Pancreas (tissue), 10 donors: Measurements from ENCODE around the gene MRGPRX2. TPM values are rescaled to one million over a fixed set of nuclear protein-coding genes. Genes with fewer than 3 reads are reported as not detected.

Experiments used
- ATAC-seq, 4 donors: fragments of 200-7000 bp; cut with Tn5 transposase; one replicate each; pipeline versions ENCODE4 v1.8.0 to v1.9.1; 2020; ENCODE audit warnings: mild to moderate bottlenecking in 4 of 4, moderate library complexity in 4 of 4
- DNase-seq, 6 donors: peaks; one replicate each; pipeline ENCODE4 v3.0.0-alpha.2; 2020
- FAIRE-seq: peaks from 2 replicates; lab custom pipeline; 2012; peaks lifted over from hg19 to GRCh38; lab: Jason Lieb, UNC
- H3K27ac ChIP-seq, 4 donors: fragments of 200-600 bp; sonication (generic); 1 replicate in 3 of 4; 2 replicates in 1 of 4; pipeline versions ENCODE4 v1.5.0 to v1.8.0; 2020
- H3K27me3 ChIP-seq, 4 donors: fragments of 200-600 bp; one replicate each; pipeline ENCODE4 v1.8.0; 2021
- H3K36me3 ChIP-seq, 3 donors: fragments of 200-600 bp; sonication (generic) in 1 of 3; one replicate each; pipeline versions ENCODE4 v1.5.0 to v1.8.0; 2020 to 2021
- H3K4me1 ChIP-seq, 3 donors: fragments of 200-600 bp; one replicate each; pipeline ENCODE4 v1.8.0; 2021
- H3K4me3 ChIP-seq, 4 donors: fragments of 200-600 bp; sonication (generic) in 2 of 4; one replicate each; pipeline versions ENCODE4 v1.5.0 to v1.8.0; 2020 to 2021
- H3K9me3 ChIP-seq, 4 donors: fragments of 200-600 bp; one replicate each; pipeline ENCODE4 v1.8.0; 2021
- WGBS, 2 donors: extraction: QIAGEN DNeasy Blood & Tissue Kit; methylation state at CpG; one replicate each; pipeline ENCODE4 v1.1.7; 2013; 5-methylcytosine and 5-hydroxymethylcytosine counted together
- intact Hi-C, 3 donors: fragments of 100-400 bp; cut with DNase I; formaldehyde crosslinking; loops; one replicate each; pipeline versions ENCODE4 v1.11.1 to v1.14.2; 2022
- polyA plus RNA-seq, 2 donors: library from polyadenylated mRNA; stranded (reverse); fragments of 200-250 nt; gene quantifications; one replicate each; pipeline ENCODE4 v1.2.3, GENCODE V29; 2013
- total RNA-seq, 6 donors: library from RNA; stranded (reverse); fragmentation: NEBNext Ultra II Directional in 4 of 6; extraction: Animal tissue kit (Norgen Biotek cat#: 25700) in 4 of 6; gene quantifications; one replicate each; pipeline versions ENCODE4 v1.2.1 to v1.2.4, GENCODE V29; 2021 to 2023
- TF ChIP-seq, protein P1 (sequence below), 4 donors: fragments of 200-600 bp; sonication (generic) in 3 of 4; IDR thresholded peaks; one replicate each; pipeline versions ENCODE4 v1.5.0 to v1.8.0; 2021; ENCODE audit warnings: antibody characterized with exemption in 4 of 4
- donor health status: healthy with polysubstance abuse.
- donor health status: DM: no; HTN: no; CAD: no; lungs with moderate emphysema.
- donor health status: DM: no; HTN: no; CAD: no.
- donor health status: control.
- donor health status: control.
- donor health status: Bipolar disorder and iron deficiency.
- donor health status: DM: yes; HTN: yes; CAD: no.
- donor health status: DM: no; HTN: no; CAD: no.
- donor health status: DM: no; HTN: no; CAD: no.
- donor health status: DM: yes; HTN: yes; CAD: no.

Gene MRGPRX2
- total and polyA plus RNA-seq, 8 donors, result 0.05 to 0.09 TPM; not detected in 6

DNA sequence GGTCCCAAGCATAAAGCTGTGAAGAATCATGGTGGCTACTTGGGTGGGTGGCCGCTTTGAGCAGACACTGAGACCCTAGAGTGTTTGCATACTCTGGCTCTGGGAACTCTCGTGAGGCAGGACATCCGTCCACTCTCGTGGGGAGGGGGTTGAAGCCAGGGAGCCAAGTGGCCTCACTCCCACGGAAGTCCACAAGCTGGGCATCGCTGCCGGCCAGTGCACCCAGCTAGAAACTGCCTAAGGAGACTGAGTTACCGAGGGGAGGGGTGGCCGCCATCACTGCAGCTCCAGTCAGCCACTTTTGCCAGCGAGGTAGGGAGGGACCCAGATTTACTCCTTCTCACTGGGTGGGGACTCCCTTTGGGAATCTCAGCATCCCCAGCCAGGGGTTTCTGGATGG is 20.5 kb downstream of the MRGPRX2 start:
- Histone ChIP-seq H3K9me3 (no peaks in the 10 kb centered on the region), H3K36me3 (no peaks in the 10 kb centered on the region), H3K27me3 (no peaks in the 10 kb centered on the region), H3K4me3 (no peak overlapping the region), H3K27ac (no peak overlapping the region), H3K4me1 (no peaks in the 10 kb centered on the region)
- DNase-seq (peak in 1 of 6 donors; percentile 35), FAIRE-seq (no peak), ATAC-seq (no peak)
- WGBS, 2 donors, result 72 to 76% methylated on average over 10 of the region's 10 CpGs
- intact Hi-C loops, result no loop called here
- TF ChIP-seq, protein P1, sequence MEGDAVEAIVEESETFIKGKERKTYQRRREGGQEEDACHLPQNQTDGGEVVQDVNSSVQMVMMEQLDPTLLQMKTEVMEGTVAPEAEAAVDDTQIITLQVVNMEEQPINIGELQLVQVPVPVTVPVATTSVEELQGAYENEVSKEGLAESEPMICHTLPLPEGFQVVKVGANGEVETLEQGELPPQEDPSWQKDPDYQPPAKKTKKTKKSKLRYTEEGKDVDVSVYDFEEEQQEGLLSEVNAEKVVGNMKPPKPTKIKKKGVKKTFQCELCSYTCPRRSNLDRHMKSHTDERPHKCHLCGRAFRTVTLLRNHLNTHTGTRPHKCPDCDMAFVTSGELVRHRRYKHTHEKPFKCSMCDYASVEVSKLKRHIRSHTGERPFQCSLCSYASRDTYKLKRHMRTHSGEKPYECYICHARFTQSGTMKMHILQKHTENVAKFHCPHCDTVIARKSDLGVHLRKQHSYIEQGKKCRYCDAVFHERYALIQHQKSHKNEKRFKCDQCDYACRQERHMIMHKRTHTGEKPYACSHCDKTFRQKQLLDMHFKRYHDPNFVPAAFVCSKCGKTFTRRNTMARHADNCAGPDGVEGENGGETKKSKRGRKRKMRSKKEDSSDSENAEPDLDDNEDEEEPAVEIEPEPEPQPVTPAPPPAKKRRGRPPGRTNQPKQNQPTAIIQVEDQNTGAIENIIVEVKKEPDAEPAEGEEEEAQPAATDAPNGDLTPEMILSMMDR (IDR thresholded peaks at IDR 0.05), result no peak

DNA sequence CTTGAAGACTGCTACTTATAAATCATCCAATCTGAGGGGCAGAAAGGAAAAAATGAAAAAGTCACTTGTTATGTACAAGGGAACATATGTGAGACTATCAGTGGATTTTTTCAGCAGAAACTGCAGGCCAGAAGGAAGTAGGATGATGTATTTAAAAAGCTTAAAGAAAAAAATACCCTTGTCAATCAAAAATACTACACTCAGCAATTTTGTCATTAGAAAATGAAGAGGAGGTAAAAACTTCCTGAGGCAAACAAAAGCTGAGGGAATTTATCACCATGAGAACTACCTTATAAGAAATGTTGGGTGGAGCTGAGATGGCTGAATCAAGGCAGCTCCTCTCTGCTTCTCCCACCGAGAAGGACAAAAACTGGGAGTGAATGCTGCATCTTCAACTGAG is 21.1 kb downstream of the MRGPRX2 start:
- TF ChIP-seq, protein P1 (IDR thresholded peaks at IDR 0.05), result no peak
- no peak for FAIRE-seq
- ATAC-seq, result no peak
- Histone ChIP-seq H3K4me3 (no peak overlapping the region), H3K9me3 (no peaks in the 10 kb centered on the region), H3K27ac (no peak overlapping the region), H3K36me3 (no peaks in the 10 kb centered on the region), H3K4me1 (no peaks in the 10 kb centered on the region), H3K27me3 (no peaks in the 10 kb centered on the region)
- intact Hi-C loops, result no loop called here
- 67 to 71% methylated on average over 1 of the region's 1 CpG for WGBS, 2 donors
- no peak for DNase-seq

DNA sequence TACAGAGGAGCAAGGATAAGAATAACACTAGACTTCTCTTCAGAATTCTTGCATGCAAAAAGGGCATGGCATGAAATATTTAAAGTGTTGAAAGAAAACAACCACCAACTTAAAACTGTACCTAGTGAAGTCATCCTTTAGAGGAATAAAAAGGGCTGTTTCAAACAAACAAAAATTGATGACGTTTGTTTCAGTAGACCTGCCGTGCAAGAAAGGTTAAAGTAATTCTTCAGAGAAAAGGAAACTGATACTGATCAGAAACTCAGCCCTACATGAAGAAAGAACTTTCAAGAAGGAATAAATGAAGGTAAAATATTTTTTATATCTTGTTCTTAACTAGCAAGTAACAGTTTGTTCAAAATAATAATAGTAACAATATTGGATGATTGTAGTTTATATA is 27.5 kb downstream of the MRGPRX2 start:
- FAIRE-seq, result no peak
- TF ChIP-seq, protein P1 (IDR thresholded peaks at IDR 0.05), result no peak
- no peaks in the 10 kb centered on the region for H3K27me3 ChIP-seq
- no peak for ATAC-seq
- H3K4me1 ChIP-seq, result no peaks in the 10 kb centered on the region
- intact Hi-C loops, result no loop called here
- H3K9me3 ChIP-seq, result no peaks in the 10 kb centered on the region
- no peak overlapping the region for H3K27ac ChIP-seq
- no peaks in the 10 kb centered on the region for H3K36me3 ChIP-seq
- no peak overlapping the region for H3K4me3 ChIP-seq
- no peak for DNase-seq
- WGBS, 2 donors, result 42 to 49% methylated on average over 2 of the region's 2 CpGs

DNA sequence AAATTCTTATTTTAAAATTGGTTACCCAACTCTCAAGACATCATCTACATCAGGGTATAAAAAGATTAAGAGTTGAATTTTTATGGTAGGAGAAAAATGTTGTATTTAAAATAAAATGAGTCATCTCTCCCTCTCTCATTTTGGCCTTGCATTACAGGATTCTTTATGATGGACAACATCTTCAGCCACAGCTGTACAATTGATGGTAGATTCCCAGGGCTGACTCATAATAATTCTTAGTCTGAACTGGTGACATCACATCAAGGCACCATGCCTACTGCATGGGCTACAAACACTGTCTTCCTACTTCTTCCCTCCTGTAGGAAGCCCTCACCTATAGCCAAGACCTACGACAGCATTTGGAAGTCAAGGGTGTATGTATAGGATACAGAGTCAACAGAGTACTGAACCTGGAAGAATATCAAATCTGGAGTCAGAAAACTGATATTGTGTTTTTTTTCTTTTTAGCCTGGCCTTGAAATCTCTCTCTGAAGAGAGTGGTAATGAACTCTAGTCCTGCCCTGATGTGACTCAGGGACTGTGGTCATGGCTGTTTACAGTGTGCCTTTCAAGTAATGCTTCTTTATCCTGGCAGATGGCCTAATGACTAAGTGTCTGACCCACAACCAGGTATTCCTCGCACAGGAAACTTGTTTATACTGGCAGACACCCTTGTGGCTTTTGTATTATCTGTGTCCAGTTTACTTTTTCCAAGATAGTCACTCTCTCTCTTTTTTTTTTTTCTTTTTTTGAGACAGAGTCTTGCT is 32.5 kb downstream of the MRGPRX2 start:
- intact Hi-C loops, result no loop called here
- no peaks in the 10 kb centered on the region for H3K27me3 ChIP-seq
- H3K9me3 ChIP-seq, result no peaks in the 10 kb centered on the region
- DNase-seq (peak in 3 of 6 donors; percentile 55 to 70 (median 63)), ATAC-seq (peak; percentile 84 to 97 (median 95)), FAIRE-seq (no peak)
- H3K27ac ChIP-seq, result peak overlapping the region in 2 of 4 donors; percentile 39 to 71
- no peak overlapping the region for H3K4me3 ChIP-seq
- 28 to 40% methylated on average over 2 of the region's 2 CpGs for WGBS, 2 donors
- no peaks in the 10 kb centered on the region for H3K36me3 ChIP-seq
- H3K4me1 ChIP-seq, result no peaks in the 10 kb centered on the region
- TF ChIP-seq, protein P1 (IDR thresholded peaks at IDR 0.05), result no peak

DNA sequence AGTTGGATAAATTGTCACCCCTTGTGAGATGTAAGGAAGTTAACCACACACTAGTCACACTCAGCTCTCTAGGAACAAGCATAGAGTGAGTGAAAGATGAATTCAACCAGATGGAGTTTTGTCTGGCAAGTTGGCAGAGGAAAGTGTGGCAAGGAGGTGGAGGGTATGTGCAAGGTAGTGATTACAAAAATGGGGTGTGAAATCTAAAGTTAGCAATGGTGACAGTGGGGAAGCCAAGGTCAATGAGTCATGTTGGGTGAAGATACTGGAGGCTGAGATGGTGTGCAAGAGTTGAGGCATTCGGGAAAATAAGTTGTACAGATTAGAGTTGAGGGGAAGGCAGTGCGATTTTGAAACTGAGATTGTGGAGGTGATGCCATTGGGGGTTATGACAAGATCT is 33.7 kb downstream of the MRGPRX2 start:
- WGBS, 2 donors, result 75 to 85% methylated on average over 2 of the region's 2 CpGs
- FAIRE-seq (no peak), DNase-seq (no peak), ATAC-seq (no peak)
- TF ChIP-seq, protein P1 (IDR thresholded peaks at IDR 0.05), result no peak
- intact Hi-C loops, result no loop called here
- no peaks in the 10 kb centered on the region for H3K4me1 ChIP-seq
- H3K36me3 ChIP-seq, result no peaks in the 10 kb centered on the region
- H3K9me3 ChIP-seq, result no peaks in the 10 kb centered on the region
- no peaks in the 10 kb centered on the region for H3K27me3 ChIP-seq
- H3K27ac ChIP-seq, result no peak overlapping the region
- H3K4me3 ChIP-seq, result no peak overlapping the region
